Muscle layer of colon (tissue), 2 donors: ENCODE measurements around the gene RPAP3.

ENCODE experiments used
- H3K27ac ChIP-seq: one replicate; pipeline ENCODE4 v1.7.0; 2013; ENCODE audit warnings: low read depth, mild to moderate bottlenecking, low read length, moderate library complexity
- H3K27me3 ChIP-seq, 2 donors: one replicate each; pipeline ENCODE4 v1.7.0; 2013; ENCODE audit warnings: low read length in 2 of 2, mild to moderate bottlenecking in 2 of 2; ENCODE audit not compliant: insufficient read depth in 2 of 2, control insufficient read depth in 1 of 2
- H3K36me3 ChIP-seq: one replicate; pipeline ENCODE4 v1.7.0; 2013; ENCODE audit warnings: mild to moderate bottlenecking, low read length; ENCODE audit not compliant: insufficient read depth
- H3K4me1 ChIP-seq: one replicate; pipeline ENCODE4 v1.7.0; 2013; ENCODE audit warnings: mild to moderate bottlenecking, low read length; ENCODE audit not compliant: insufficient read depth
- H3K4me3 ChIP-seq, 2 donors: one replicate each; pipeline ENCODE4 v1.7.0; 2013; ENCODE audit warnings: low read length in 2 of 2, low read depth in 1 of 2, mild to moderate bottlenecking in 1 of 2, moderate library complexity in 1 of 2
- H3K9ac ChIP-seq: one replicate; pipeline ENCODE4 v1.7.0; 2013; ENCODE audit warnings: low read length
- H3K9me3 ChIP-seq: one replicate; pipeline ENCODE4 v1.7.0; 2013; ENCODE audit warnings: mild to moderate bottlenecking, low read length
- donor health status: abdominal sarcoma.
- donor health status: Adenocarcinoma of cecum.

Gene RPAP3

DNA sequence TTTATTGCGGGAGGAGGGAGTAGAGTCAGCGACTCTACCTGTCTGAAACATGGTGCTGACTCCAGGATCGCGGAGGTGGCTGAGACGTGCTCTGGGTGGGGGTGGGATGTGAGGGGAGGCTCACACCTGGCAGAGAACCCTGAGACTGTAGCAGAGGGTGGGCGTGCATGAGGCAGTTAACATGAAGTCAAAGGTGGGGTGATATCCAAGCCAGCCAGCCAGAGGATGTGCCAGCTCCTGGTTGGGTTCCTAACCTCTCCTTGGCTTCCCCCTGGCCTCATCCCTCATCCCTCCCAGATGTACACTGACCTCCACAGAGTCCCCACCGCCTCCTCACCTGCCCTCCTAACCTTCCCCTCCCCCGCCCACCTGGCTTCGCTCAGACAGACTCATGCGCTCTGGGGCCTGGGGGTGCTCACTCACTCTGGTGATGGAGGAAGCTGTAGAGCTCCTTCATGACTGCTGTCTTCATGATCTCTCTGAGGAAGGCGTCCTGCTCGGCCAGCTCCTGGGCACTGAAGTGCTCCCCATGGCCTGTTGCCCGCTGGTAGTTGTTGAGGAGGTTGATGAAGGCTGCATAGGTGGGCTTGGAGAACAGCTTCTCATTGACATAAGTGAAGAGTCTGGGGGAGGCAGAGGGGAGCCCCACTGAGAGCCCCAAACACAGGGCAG is 10.2 kb upstream of the RPAP3 start:
- Histone ChIP-seq H3K4me1 (peaks cover 42% of the 10 kb centered on the region), H3K27me3 (no peaks in the 10 kb centered on the region), H3K9me3 (no peaks in the 10 kb centered on the region), H3K4me3 (peak overlapping the region in 1 of 2 donors; percentile 25), H3K36me3 (no peaks in the 10 kb centered on the region), H3K27ac (peak overlapping the region; percentile 86), H3K9ac (no peak overlapping the region)

DNA sequence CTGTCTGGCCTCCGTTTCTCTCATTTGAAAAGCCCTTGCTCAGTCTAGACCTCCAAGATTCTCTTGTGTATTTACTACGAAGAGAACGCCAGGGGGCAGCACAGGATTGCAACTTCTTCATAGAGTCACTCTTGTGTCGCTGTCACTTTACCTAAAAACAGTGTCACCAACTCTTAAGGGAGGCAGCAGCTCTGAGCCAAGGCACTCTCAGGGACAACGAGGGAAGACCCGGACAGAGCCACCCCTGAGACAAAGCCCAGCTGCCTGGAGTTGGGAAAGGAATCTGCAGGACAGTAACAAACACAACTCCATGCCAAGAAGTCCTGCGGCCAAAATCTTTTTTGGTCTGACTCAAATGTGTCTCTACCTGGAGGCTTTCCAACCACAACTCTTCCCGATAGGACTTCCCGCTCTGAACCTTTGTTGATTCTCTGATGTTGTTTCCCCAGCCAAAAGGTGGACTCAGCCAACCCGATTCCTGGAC is 9.6 kb upstream of the RPAP3 start:
- H3K4me3 ChIP-seq: peak overlapping the region in 1 of 2 donors; percentile 25
- H3K36me3 ChIP-seq: no peaks in the 10 kb centered on the region
- no peaks in the 10 kb centered on the region for H3K9me3 ChIP-seq
- H3K4me1 ChIP-seq: peaks cover 42% of the 10 kb centered on the region
- H3K27ac ChIP-seq: peak overlapping the region; percentile 4
- H3K9ac ChIP-seq: no peak overlapping the region
- no peaks in the 10 kb centered on the region for H3K27me3 ChIP-seq

DNA sequence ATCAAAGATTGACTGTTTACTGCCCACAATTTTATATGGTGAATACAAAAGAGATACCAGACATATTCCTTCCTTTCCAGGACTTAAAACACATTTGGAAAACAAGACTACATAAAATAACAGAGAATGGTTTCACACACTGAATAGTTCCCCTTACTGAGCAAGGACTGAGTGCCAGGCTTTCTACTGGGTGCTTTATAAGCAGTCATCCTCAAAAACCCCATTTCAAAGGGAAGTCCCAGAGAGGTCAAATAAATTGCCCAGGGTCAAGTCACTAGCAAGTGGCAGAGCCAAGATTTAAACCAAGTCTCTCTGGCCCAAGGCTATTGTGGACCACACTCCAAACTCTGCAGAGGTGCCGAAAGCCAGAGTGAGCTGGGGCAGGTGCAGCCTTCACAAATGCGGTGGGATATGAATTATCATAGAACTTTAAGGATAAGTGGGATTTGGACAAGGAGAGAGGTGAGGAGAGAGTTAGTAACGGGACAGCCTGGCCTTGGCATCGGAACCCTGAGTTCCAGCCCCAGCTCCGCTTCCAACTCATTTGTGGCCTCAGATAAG is 9.1 kb upstream of the RPAP3 start:
- Histone ChIP-seq H3K9ac (no peak overlapping the region), H3K27me3 (no peaks in the 10 kb centered on the region), H3K36me3 (no peaks in the 10 kb centered on the region), H3K4me1 (peaks cover 42% of the 10 kb centered on the region), H3K27ac (no peak overlapping the region), H3K9me3 (no peaks in the 10 kb centered on the region), H3K4me3 (peak overlapping the region in 1 of 2 donors; percentile 25)

DNA sequence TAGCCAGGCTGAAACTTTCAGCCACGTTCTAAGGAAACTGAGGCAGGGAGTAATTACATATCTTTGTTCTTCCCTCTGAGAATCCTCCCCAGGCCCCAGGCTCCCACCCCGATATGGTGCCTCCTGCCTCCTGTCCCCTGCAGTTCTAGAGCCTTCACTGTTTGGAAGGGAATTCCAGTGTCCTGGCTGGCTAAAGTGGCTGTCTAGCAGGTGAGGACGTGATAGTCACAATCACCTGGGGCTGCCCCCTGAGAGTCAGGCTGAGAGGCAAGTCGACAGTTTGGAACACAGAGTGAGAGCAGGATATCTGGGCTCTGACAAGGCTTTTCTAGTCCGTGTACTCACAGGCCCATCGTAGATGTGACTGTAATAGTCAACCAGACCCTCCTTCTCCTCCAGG is 6.3 kb upstream of the RPAP3 start:
- Histone ChIP-seq H3K27ac (no peak overlapping the region), H3K36me3 (no peaks in the 10 kb centered on the region), H3K9me3 (no peaks in the 10 kb centered on the region), H3K4me3 (no peak overlapping the region), H3K9ac (no peak overlapping the region), H3K27me3 (no peaks in the 10 kb centered on the region), H3K4me1 (peaks cover 32% of the 10 kb centered on the region)

DNA sequence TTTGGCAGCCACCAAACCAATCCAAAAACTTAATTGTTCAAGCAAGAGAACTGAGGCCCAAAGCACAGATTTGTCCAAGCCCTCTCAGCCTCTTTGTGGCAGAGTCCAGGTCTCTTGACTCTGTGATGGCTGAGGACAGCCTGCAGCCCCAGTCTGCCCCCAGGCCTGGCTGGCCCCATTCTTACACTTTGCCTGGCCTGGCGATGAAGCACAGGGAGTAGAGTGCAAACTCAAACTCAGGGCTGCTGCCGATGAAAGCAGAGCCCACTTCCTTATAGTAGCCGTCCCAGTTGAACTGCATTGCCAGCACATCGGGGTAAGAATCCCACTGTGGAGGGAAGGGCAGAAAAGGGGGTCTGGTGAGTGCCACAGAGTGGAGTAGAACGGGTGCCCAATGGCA is 5.6 kb upstream of the RPAP3 start:
- no peaks in the 10 kb centered on the region for H3K27me3 ChIP-seq
- no peaks in the 10 kb centered on the region for H3K36me3 ChIP-seq
- H3K4me3 ChIP-seq: no peak overlapping the region
- H3K9me3 ChIP-seq: no peaks in the 10 kb centered on the region
- H3K4me1 ChIP-seq: peaks cover 31% of the 10 kb centered on the region
- H3K27ac ChIP-seq: no peak overlapping the region
- H3K9ac ChIP-seq: no peak overlapping the region

DNA sequence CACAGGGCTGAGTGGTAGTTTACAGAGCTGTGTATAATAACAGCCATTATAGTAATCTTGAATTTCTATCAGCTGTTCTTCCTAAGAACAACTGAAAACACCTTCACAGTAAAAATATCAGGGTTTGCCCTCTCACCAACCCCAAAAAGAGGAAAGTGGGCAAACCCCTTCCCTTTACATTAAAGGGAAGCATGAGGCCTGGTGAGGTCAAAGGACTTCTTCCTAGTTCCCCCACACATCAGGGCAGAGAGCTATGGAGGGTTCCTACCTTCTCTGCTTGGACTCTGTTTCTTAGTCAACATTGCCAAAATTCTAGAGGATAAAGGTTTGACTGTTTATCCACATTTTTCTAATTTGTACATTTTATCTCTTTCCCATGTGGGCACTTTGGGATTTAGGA is 4.4 kb upstream of the RPAP3 start:
- Histone ChIP-seq H3K9me3 (no peaks in the 10 kb centered on the region), H3K27me3 (no peaks in the 10 kb centered on the region), H3K36me3 (no peaks in the 10 kb centered on the region), H3K27ac (no peak overlapping the region), H3K9ac (no peak overlapping the region), H3K4me1 (peaks cover 19% of the 10 kb centered on the region), H3K4me3 (no peak overlapping the region)

DNA sequence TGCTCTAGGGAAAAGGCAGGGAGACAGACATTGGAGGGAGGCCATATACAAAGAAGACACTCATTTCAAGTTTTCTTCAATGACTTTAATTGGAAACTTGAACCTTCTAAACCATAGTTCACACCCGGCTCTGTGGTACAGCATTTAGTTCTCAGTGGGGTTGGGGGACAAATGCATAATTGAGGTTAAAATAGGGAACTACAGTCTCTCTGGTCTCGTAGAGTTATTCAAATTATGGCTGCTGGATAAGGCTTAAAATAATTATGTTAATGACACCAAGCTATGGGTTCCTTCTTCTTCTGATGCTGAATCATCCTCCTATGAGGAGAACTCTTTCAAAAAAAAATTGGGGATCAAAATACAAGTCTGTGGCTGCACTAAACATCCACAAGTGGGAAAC is 3.8 kb upstream of the RPAP3 start:
- H3K36me3 ChIP-seq: no peaks in the 10 kb centered on the region
- no peak overlapping the region for H3K9ac ChIP-seq
- peaks cover 17% of the 10 kb centered on the region for H3K4me1 ChIP-seq
- no peak overlapping the region for H3K27ac ChIP-seq
- H3K27me3 ChIP-seq: no peaks in the 10 kb centered on the region
- no peaks in the 10 kb centered on the region for H3K9me3 ChIP-seq
- H3K4me3 ChIP-seq: no peak overlapping the region

DNA sequence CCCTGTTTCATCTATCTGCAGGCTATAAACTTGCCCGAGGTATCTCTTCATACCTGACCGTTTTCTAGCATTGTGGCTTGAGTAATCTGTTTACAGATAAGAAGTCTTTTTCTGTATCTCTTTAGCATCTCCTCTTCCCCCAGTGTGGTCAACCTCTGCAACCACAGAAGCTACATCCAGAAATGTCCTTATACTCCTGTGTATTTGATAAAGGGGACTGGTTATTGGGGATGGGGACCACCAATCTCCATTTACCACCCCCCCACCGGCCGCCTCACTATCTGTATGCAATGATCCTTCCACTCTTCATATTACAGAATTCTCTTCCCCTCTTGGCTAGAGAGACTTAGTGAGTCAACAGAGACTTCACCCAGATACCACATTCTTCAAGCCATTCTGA is 3.4 kb upstream of the RPAP3 start:
- no peak overlapping the region for H3K27ac ChIP-seq
- no peak overlapping the region for H3K9ac ChIP-seq
- no peaks in the 10 kb centered on the region for H3K27me3 ChIP-seq
- no peaks in the 10 kb centered on the region for H3K36me3 ChIP-seq
- H3K4me1 ChIP-seq: peaks cover 18% of the 10 kb centered on the region
- H3K9me3 ChIP-seq: no peaks in the 10 kb centered on the region
- H3K4me3 ChIP-seq: no peak overlapping the region

DNA sequence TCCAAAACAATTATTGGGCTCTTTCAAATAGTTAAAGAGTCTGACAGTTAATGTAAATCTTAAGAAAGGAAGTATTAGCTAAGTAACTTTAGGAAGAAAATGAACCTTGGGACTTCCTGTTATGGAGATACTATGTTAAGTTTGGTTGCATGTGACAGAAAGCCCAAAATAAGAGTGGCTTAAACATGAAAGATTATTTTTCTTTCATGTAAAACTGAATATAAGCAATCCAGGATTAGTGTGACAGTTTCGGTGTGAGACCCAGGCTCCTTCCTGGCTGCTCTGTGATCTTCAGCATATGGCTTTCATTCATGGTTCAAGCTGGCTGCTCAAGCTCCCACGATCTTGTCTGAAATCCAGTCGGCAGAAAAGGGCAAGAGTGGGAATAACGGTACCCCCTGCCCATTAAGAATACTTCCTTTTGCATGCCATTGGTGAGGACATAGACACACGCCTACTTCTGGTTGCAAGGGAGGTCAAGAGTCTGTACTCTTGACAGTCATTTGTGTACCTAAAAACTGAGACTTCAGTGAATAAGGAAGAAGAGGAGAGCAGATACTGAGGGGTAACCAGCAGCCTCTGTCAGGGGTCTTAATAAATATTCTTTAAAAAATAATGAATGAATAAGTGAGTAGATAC is 2.2 kb upstream of the RPAP3 start:
- no peak overlapping the region for H3K4me3 ChIP-seq
- H3K9ac ChIP-seq: no peak overlapping the region
- H3K27ac ChIP-seq: no peak overlapping the region
- H3K27me3 ChIP-seq: no peaks in the 10 kb centered on the region
- no peaks in the 10 kb centered on the region for H3K9me3 ChIP-seq
- H3K4me1 ChIP-seq: peaks cover 18% of the 10 kb centered on the region
- no peaks in the 10 kb centered on the region for H3K36me3 ChIP-seq

DNA sequence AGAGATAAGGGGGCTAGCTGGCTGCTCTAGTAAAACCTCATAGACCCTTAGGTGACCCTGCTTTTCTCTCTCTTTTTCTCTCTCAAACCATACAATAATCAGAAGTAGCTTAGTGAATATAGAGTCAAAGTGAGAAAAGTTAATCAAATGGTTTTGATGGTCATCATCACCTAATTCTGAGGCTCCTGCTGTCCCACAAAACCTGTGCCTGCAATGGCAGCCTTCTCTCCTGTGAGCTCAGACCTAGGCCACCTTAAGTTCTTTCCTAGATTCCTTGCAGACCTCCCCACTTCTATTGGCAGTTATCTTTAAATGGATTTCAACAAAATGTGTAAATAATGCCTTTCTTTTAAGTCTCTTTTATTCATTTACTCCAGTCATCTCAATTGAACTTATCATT is 1.5 kb upstream of the RPAP3 start:
- Histone ChIP-seq H3K27me3 (no peaks in the 10 kb centered on the region), H3K4me1 (peaks cover 18% of the 10 kb centered on the region), H3K4me3 (no peak overlapping the region), H3K27ac (no peak overlapping the region), H3K36me3 (no peaks in the 10 kb centered on the region), H3K9ac (no peak overlapping the region), H3K9me3 (no peaks in the 10 kb centered on the region)

DNA sequence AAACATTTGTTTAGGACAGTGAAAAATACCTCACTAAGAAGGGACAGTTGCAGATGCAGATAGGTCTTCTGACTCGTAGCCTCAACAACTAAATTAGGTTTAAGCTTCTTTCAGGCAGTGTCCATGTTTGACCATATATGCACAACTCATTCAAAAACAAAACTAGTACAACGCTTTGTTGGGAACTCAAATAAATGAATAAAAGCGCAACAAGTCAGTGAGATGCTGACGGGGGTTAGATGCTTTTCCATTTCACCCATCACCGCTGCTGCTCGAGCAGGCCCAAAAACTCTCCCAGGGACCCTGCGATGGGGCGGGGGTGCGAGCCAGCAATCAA is 633 bp downstream of the RPAP3 start:
- H3K36me3 ChIP-seq: peaks cover 5% of the 10 kb centered on the region
- no peaks in the 10 kb centered on the region for H3K9me3 ChIP-seq
- peak overlapping the region; percentile 81 for H3K27ac ChIP-seq
- peak overlapping the region; percentile 76 to 86 for H3K4me3 ChIP-seq
- peak overlapping the region; percentile 26 for H3K9ac ChIP-seq
- H3K27me3 ChIP-seq: no peaks in the 10 kb centered on the region
- peaks cover 18% of the 10 kb centered on the region for H3K4me1 ChIP-seq

DNA sequence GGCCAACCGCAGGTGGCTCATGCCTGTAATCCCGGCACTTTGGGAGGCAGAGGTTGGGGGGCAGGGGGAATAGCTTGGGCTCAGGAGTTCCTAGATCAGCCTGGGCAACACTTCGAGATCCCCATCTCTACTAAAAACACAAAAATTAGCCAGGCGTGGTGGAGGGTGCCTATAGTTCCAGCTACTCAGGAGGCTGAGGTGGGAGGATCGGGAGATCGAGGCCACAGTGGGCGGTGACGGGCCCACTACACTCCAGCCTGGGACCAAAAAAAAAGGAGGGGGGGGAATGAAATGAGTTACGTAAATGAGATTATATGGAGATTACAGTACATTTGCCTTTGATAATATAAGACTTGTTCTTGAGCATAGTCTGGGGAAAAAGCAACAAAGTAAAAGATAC is 1.1 kb downstream of the RPAP3 start:
- no peaks in the 10 kb centered on the region for H3K9me3 ChIP-seq
- peak overlapping the region; percentile 26 for H3K9ac ChIP-seq
- H3K4me1 ChIP-seq: peaks cover 18% of the 10 kb centered on the region
- no peak overlapping the region for H3K27ac ChIP-seq
- peak overlapping the region; percentile 76 to 86 for H3K4me3 ChIP-seq
- H3K27me3 ChIP-seq: no peaks in the 10 kb centered on the region
- peaks cover 7% of the 10 kb centered on the region for H3K36me3 ChIP-seq
